ENCODE data around the gene MBOAT2.

DNA sequence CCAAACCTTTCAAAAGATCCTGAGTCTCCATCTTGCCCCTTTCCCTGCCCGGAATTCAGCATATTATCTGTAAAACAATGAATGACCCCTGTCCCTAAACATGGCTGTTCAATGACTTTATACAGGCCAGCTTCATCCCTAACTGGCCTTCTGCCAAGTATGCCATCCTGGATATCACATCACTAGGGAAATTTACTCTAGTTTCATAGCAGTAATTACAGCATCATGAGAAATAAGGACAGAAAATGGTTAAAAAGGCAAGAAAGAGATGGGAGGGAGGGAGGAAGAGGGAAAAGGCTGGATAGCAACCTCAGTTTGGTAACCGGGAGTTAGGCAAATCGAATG is 4.4 kb downstream of the MBOAT2 start:
- no peak for TF ChIP-seq POLR2A (IDR thresholded peaks at IDR 0.05; ENCODE audit: low read length)
- no peak for TF ChIP-seq GATA1 (IDR thresholded peaks at IDR 0.05; ENCODE audit: low read depth, low read length)

All from erythroblast (primary cell).